Mammary epithelial cell (primary cell): ENCODE measurements around the gene VAT1L.

ENCODE experiments used
- CTCF ChIP-seq, 2 donors: IDR thresholded peaks in 1 of 2; conservative IDR thresholded peaks in 1 of 2; 2 replicates each; pipeline ENCODE4 v1.5.1; 2011 to 2012; ENCODE audit warnings: inconsistent platforms in 2 of 2, low read length in 2 of 2, mild to moderate bottlenecking in 2 of 2, control low read depth in 1 of 2, low read depth in 1 of 2; ENCODE audit not compliant: insufficient read depth in 1 of 2; ENCODE audit errors: extremely low read depth in 1 of 2
- EZH2 ChIP-seq: IDR thresholded peaks from 2 replicates; pipeline ENCODE4 v1.6.1; 2012; ENCODE audit warnings: low read length, inconsistent platforms, borderline replicate concordance

DNA sequence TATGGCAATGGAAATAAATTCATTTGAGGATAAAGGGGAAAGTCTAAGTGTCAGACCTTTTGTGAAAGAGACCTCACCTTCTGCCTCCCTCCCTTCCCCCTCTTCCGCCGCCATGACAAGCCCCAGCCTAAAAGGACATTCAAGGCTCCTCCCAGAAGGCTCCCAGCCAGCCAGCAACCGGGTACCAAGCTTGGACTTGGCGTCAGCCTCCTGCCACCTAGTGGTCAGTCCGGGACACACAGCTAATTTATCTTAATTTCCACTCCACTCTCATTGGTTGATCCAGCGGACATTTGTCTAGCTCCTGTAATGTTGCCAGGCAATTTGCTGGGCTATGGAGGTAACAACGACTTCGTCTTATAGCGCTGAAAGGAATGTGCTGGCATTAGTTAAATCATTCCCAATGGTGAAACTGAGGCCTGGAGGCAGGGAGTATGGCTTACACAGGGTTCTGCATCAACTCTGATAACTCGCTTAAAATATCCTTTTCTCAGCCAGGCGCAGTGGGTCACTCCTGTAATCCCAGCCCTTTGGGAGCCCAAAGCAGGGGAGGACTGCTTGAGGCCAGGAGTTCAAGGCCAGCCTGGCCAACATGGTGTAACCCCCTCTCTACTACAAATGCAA, 214.7 kb downstream of the VAT1L start:
- TF ChIP-seq CTCF (conservative IDR thresholded peaks at IDR 0.05 in 1 of 2, IDR thresholded peaks at IDR 0.05 in 1 of 2; ENCODE audit: extremely low read depth in 1 of 2, insufficient read depth in 1 of 2, low read depth in 1 of 2, low read length in 2 of 2) (peak; percentile 79 to 83), EZH2 (no peak)
